ENCODE results near the gene FBXL15. TPM values are rescaled to one million over a fixed set of nuclear protein-coding genes. Genes with fewer than 3 reads are reported as not detected.

FBXL15 gene
- total RNA-seq, 4 donors from 2014 or later, result 12.5 to 17.9 (median 13.8) TPM

GRCh38 chr10:102412293-102412692, 8.3 kb upstream of the FBXL15 start:
- peaks cover 90% of the 10 kb centered on the region for H3K27me3 ChIP-seq

DNA sequence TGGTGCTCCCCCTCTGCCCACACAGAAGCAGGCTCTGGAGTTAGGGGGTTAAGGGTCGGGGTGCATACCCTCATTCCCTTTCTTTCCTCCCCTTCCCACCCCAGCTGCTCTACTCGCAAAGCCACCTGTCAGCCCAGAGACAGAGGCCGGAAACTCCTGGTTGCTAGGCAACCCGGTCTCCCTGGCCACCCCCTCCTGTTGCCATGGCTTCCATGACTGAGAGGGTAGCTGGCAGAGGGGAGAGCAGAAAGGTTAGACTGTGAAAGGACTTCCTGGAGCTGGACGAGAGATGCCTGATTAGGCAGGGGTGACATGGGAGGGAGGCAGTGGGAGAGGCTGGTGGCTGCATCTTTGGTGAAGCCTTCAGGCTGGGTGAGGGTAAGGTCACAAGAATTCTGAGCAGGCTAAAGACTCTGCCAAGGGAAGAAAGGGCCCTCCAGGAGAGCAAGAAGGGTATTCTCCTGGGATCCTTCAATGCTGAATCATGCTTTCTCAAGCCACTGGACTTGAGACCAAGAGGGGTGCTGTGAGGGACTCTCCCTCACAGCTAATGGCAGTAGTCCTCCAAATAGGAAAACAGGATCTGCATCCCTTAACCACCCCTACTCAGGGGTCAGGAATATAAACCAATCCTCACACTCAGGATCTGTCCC, 7.5 kb upstream of the FBXL15 start:
- H3K27me3 ChIP-seq, result peaks cover 92% of the 10 kb centered on the region
- no peak overlapping the region for H3K27ac ChIP-seq
- H3K4me3 ChIP-seq, result no peak overlapping the region
- TF ChIP-seq EP300 (IDR thresholded peaks at IDR 0.05), result no peak
- TF ChIP-seq POLR2A (IDR thresholded peaks at IDR 0.05), result no peak
- TF ChIP-seq, protein P1, sequence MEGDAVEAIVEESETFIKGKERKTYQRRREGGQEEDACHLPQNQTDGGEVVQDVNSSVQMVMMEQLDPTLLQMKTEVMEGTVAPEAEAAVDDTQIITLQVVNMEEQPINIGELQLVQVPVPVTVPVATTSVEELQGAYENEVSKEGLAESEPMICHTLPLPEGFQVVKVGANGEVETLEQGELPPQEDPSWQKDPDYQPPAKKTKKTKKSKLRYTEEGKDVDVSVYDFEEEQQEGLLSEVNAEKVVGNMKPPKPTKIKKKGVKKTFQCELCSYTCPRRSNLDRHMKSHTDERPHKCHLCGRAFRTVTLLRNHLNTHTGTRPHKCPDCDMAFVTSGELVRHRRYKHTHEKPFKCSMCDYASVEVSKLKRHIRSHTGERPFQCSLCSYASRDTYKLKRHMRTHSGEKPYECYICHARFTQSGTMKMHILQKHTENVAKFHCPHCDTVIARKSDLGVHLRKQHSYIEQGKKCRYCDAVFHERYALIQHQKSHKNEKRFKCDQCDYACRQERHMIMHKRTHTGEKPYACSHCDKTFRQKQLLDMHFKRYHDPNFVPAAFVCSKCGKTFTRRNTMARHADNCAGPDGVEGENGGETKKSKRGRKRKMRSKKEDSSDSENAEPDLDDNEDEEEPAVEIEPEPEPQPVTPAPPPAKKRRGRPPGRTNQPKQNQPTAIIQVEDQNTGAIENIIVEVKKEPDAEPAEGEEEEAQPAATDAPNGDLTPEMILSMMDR (IDR thresholded peaks at IDR 0.05), result no peak
- no peak for TF ChIP-seq POLR2AphosphoS5 (IDR thresholded peaks at IDR 0.05)
- 31% methylated on average over 5 of the region's 5 CpGs for WGBS
- peaks cover 24% of the 10 kb centered on the region for H3K4me1 ChIP-seq
- H3K9me3 ChIP-seq, result no peaks in the 10 kb centered on the region
- no peaks in the 10 kb centered on the region for H3K36me3 ChIP-seq
- DNase-seq (ENCODE audit: low spot score in 2 of 2), result no peak

More at GRCh38 chr10:102412293-102412692, 8.3 kb upstream of the FBXL15 start:
- Histone ChIP-seq H3K36me3 (no peaks in the 10 kb centered on the region), H3K4me3 (no peak overlapping the region), H3K9me3 (no peaks in the 10 kb centered on the region), H3K27ac (no peak overlapping the region), H3K4me1 (peaks cover 24% of the 10 kb centered on the region)
- WGBS, result 85% methylated on average over 10 of the region's 10 CpGs
- DNase-seq (ENCODE audit: low spot score in 2 of 2), result peak in 1 of 2 donors; percentile 52
- TF ChIP-seq, protein P1 (IDR thresholded peaks at IDR 0.05), result no peak
- TF ChIP-seq EP300 (IDR thresholded peaks at IDR 0.05), result no peak
- TF ChIP-seq POLR2A (IDR thresholded peaks at IDR 0.05), result no peak
- TF ChIP-seq POLR2AphosphoS5 (IDR thresholded peaks at IDR 0.05), result no peak

- TF ChIP-seq POLR2A (IDR thresholded peaks at IDR 0.05) (no peak), EP300 (IDR thresholded peaks at IDR 0.05) (no peak), POLR2AphosphoS5 (IDR thresholded peaks at IDR 0.05) (no peak)
- TF ChIP-seq, protein P1 (IDR thresholded peaks at IDR 0.05), result no peak
- Histone ChIP-seq H3K27me3 (peaks cover 92% of the 10 kb centered on the region), H3K4me3 (no peak overlapping the region), H3K9me3 (no peaks in the 10 kb centered on the region), H3K36me3 (no peaks in the 10 kb centered on the region), H3K27ac (no peak overlapping the region), H3K4me1 (peaks cover 23% of the 10 kb centered on the region)
- 83% methylated on average over 12 of the region's 16 CpGs for WGBS
- DNase-seq (ENCODE audit: low spot score in 2 of 2), result no peak
Observed at GRCh38 chr10:102413806-102414561, 6.7 kb upstream of the FBXL15 start.

- Histone ChIP-seq H3K4me3 (no peak overlapping the region), H3K36me3 (no peaks in the 10 kb centered on the region), H3K27ac (no peak overlapping the region), H3K4me1 (peaks cover 23% of the 10 kb centered on the region), H3K9me3 (no peaks in the 10 kb centered on the region), H3K27me3 (peaks cover 89% of the 10 kb centered on the region)
- WGBS, result 31% methylated on average over 12 of the region's 20 CpGs
- no peak for DNase-seq (ENCODE audit: low spot score in 2 of 2)
- TF ChIP-seq POLR2A (IDR thresholded peaks at IDR 0.05) (no peak), EP300 (IDR thresholded peaks at IDR 0.05) (no peak), POLR2AphosphoS5 (IDR thresholded peaks at IDR 0.05) (no peak)
- TF ChIP-seq, protein P1 (IDR thresholded peaks at IDR 0.05), result no peak
Observed at GRCh38 chr10:102414749-102415148, 5.9 kb upstream of the FBXL15 start.

GRCh38 chr10:102416283-102416682, 4.4 kb upstream of the FBXL15 start:
- Histone ChIP-seq H3K36me3 (no peaks in the 10 kb centered on the region), H3K4me3 (no peak overlapping the region), H3K27ac (no peak overlapping the region), H3K27me3 (peaks cover 74% of the 10 kb centered on the region), H3K9me3 (no peaks in the 10 kb centered on the region), H3K4me1 (peaks cover 20% of the 10 kb centered on the region)
- DNase-seq (ENCODE audit: low spot score in 2 of 2), result no peak
- WGBS, result 61% methylated on average over 7 of the region's 9 CpGs
- no peak for TF ChIP-seq POLR2A (IDR thresholded peaks at IDR 0.05)
- no peak for TF ChIP-seq EP300 (IDR thresholded peaks at IDR 0.05)
- TF ChIP-seq, protein P1 (IDR thresholded peaks at IDR 0.05), result no peak
- no peak for TF ChIP-seq POLR2AphosphoS5 (IDR thresholded peaks at IDR 0.05)
